Osteocyte (in vitro differentiated cells): ENCODE results near the gene CNTD1. TPM values are rescaled to one million over a fixed set of nuclear protein-coding genes. Genes with fewer than 3 reads are reported as not detected.
"Not testable (repeated sequence)": the region's sequence is repeated elsewhere in the genome, so short reads cannot be mapped to it uniquely, and the experiment has no call there.

Experiments
- DNase-seq: peaks from one replicate; pipeline ENCODE4 v3.0.0; 2021; ENCODE audit warnings: mixed read lengths; ENCODE audit not compliant: unreplicated experiment; ENCODE audit errors: extremely low spot score
- H3K27ac Mint-ChIP-seq: one replicate; pipeline ENCODE4 v1.8.0; 2021; ENCODE audit warnings: mild to moderate bottlenecking, mixed read lengths; ENCODE audit not compliant: unreplicated experiment
- H3K27me3 Mint-ChIP-seq: one replicate; pipeline ENCODE4 v1.8.0; 2021; ENCODE audit warnings: mixed read lengths; ENCODE audit not compliant: unreplicated experiment
- H3K36me3 Mint-ChIP-seq: one replicate; pipeline ENCODE4 v1.8.0; 2021; ENCODE audit warnings: mixed read lengths; ENCODE audit not compliant: unreplicated experiment
- H3K4me1 Mint-ChIP-seq: one replicate; pipeline ENCODE4 v1.8.0; 2021; ENCODE audit warnings: mixed read lengths; ENCODE audit not compliant: unreplicated experiment
- H3K4me3 Mint-ChIP-seq: one replicate; pipeline ENCODE4 v1.8.0; 2021; ENCODE audit warnings: mild to moderate bottlenecking, moderate library complexity, mixed read lengths; ENCODE audit not compliant: unreplicated experiment
- H3K9me3 Mint-ChIP-seq: one replicate; pipeline ENCODE4 v1.8.0; 2021; ENCODE audit warnings: mixed read lengths; ENCODE audit not compliant: unreplicated experiment
- total RNA-seq: library from RNA; stranded (reverse); gene quantifications from 2 replicates; pipeline ENCODE4 v1.2.1, GENCODE V29; 2021
- TF ChIP-seq, protein P1 (sequence below): fragments of 200-600 bp; sonication (generic); IDR thresholded peaks from 2 replicates; pipeline ENCODE4 v1.5.0; 2021; ENCODE audit warnings: antibody characterized with exemption, mild to moderate bottlenecking, moderate library complexity

CNTD1 gene
- total RNA-seq, 1 donor from 2014 or later: 0.51 TPM

DNA sequence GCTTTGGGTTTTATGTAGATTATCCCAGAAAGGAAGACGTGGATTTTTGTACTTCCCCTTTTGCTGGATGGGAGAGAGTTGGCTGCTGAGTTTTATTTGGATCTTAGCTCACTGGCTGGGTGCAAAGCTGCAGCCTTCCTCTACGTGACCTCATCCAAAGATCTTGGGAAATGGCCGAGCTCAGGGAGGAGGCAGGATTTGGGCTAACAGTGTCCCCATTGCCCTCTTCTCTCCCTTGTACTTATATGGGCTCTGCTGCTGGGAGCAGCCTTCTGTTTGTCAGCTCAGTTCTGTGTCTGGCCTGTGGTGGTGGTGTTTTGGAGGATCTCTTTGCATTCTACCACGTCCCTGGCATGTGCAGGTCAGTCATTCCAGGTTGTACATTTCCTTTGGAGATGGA, 54.3 kb downstream of the CNTD1 start:
- H3K4me1 Mint-ChIP-seq: no peaks in the 10 kb centered on the region
- H3K27ac Mint-ChIP-seq: no peak overlapping the region
- H3K27me3 Mint-ChIP-seq: no peaks in the 10 kb centered on the region
- H3K9me3 Mint-ChIP-seq: no peaks in the 10 kb centered on the region
- no peak for DNase-seq
- TF ChIP-seq, protein P1, sequence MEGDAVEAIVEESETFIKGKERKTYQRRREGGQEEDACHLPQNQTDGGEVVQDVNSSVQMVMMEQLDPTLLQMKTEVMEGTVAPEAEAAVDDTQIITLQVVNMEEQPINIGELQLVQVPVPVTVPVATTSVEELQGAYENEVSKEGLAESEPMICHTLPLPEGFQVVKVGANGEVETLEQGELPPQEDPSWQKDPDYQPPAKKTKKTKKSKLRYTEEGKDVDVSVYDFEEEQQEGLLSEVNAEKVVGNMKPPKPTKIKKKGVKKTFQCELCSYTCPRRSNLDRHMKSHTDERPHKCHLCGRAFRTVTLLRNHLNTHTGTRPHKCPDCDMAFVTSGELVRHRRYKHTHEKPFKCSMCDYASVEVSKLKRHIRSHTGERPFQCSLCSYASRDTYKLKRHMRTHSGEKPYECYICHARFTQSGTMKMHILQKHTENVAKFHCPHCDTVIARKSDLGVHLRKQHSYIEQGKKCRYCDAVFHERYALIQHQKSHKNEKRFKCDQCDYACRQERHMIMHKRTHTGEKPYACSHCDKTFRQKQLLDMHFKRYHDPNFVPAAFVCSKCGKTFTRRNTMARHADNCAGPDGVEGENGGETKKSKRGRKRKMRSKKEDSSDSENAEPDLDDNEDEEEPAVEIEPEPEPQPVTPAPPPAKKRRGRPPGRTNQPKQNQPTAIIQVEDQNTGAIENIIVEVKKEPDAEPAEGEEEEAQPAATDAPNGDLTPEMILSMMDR: no peak
- no peak overlapping the region for H3K4me3 Mint-ChIP-seq
- H3K36me3 Mint-ChIP-seq: no peaks in the 10 kb centered on the region

DNA sequence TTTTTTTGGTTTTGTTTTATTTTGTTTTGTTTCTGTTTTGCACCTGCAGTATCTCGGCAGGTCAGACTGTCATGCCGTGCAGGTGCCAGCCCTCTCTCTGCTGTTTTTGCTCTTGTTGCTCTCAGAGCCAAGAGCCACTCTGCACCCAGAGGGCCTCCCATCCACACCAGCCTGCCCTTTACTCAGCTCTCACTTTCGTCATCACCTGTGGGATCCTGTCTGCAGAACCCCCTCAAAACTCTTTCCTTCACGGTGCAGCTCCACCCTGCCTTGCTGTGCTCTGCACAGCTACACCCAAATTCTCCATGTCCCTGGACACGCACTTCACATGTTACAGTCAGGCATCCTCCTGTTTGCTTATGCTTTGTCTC, 54.9 kb downstream of the CNTD1 start:
- Mint-ChIP-seq H3K4me1 (no peaks in the 10 kb centered on the region), H3K27ac (no peak overlapping the region), H3K9me3 (no peaks in the 10 kb centered on the region), H3K27me3 (no peaks in the 10 kb centered on the region), H3K36me3 (no peaks in the 10 kb centered on the region), H3K4me3 (no peak overlapping the region)
- DNase-seq: no peak
- TF ChIP-seq, protein P1: no peak

DNA sequence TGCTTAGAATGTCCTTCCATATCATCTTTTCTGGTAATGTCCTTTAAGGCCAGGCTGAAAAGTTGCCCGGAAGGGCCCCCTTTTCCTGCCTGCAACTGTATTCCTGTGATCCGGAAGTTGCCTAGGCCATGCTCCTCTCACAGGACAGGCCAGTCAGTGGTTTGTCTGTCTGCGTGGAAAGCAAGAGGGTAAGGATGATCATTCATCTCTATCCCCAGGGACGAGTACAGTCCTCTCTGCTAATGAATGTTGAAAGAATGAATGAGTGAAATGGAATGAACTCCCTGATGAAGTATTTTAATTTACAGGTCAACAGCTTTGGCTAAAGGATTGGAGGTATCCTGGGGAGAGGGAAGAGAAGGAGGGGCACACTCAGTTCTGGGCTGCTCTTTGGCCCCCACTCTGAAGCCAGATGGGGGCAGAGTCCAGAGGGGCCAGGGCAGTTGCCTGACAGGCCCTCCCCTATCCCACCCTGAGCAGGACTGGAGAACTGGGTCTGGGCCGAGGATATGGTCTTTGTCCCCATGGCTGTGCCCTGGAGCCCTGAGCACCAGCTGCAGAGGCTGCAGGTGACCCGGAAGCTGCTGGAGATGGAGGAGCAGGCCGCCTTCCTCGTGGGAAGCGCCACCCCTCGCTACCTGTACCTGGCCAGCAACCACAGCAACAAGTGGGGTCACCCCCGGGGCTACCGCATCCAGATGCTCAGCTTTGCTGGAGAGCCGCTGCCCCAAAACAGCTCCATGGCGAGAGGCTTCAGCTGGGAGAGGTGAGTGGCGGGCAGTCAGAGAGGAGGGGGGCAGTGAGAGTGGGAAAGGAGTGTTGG, 55.5 kb downstream of the CNTD1 start:
- TF ChIP-seq, protein P1: no peak

DNA sequence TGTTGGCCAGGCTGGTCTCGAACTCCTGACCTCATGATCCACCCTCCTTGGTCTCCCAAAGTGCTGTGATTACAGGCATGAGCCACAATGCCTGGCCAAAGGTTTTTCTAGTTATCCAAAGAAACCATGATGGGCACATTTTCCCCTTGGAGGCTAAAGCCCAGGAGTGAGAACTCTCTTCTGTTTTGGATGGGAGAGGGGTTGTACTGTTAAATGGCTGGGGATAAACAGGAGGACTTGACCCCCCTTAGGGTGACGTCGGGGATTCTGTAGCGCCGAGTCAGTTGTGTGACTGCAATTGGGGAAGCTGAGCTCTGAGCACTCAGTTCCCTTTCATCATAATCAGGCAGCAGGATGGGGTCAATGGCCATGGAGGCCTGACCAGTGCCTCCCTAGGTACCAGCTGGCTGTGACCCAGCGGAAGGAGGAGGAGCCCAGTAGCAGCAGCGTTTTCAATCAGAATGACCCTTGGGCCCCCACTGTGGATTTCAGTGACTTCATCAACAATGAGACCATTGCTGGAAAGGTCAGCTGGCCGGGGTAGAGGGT, 56.5 kb downstream of the CNTD1 start:
- Mint-ChIP-seq H3K4me1 (no peaks in the 10 kb centered on the region), H3K27me3 (no peaks in the 10 kb centered on the region), H3K36me3 (no peaks in the 10 kb centered on the region), H3K4me3 (no peak overlapping the region), H3K9me3 (no peaks in the 10 kb centered on the region), H3K27ac (no peak overlapping the region)
- TF ChIP-seq, protein P1: no peak
- DNase-seq: no peak

More for the DNA sequence above, 55.5 kb downstream of the CNTD1 start:
- no peaks in the 10 kb centered on the region for H3K27me3 Mint-ChIP-seq
- no peaks in the 10 kb centered on the region for H3K4me1 Mint-ChIP-seq
- H3K9me3 Mint-ChIP-seq: no peaks in the 10 kb centered on the region
- DNase-seq: no peak
- H3K36me3 Mint-ChIP-seq: no peaks in the 10 kb centered on the region
- no peak overlapping the region for H3K27ac Mint-ChIP-seq
- no peak overlapping the region for H3K4me3 Mint-ChIP-seq

DNA sequence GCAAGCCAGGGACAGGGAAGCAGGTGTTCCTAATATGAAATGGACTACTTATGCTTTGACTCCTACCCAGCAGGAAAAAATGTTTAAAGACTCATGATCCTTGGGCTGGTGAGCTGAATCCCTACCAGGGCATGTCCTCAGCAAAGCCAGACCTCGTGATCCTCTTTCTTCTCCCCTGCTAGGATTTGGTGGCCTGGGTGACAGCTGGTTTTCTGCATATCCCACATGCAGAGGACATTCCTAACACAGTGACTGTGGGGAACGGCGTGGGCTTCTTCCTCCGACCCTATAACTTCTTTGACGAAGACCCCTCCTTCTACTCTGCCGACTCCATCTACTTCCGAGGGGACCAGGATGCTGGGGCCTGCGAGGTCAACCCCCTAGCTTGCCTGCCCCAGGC, 57.4 kb downstream of the CNTD1 start:
- not testable (repeated sequence) for H3K36me3 Mint-ChIP-seq, DNase-seq, H3K9me3 Mint-ChIP-seq, H3K27me3 Mint-ChIP-seq, H3K4me1 Mint-ChIP-seq, H3K4me3 Mint-ChIP-seq, H3K27ac Mint-ChIP-seq

DNA sequence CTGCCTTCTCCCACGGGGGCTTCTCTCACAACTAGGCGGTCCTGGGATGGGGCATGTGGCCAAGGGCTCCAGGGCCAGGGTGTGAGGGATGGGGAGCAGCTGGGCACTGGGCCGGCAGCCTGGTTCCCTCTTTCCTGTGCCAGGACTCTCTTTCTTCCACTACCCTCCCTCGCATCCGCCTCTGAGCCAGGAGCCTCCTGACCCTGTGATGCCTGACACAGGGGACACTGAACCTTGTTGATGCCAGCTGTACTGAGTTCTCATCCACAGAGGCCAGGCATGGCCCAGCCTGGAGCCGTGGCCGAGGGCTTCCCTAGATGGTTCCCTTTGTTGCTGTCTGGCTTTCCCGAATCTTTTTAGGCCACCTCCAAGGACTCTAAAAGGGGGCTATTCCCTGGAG, 57.9 kb downstream of the CNTD1 start:
- H3K4me1 Mint-ChIP-seq, DNase-seq, H3K27ac Mint-ChIP-seq, H3K4me3 Mint-ChIP-seq, H3K36me3 Mint-ChIP-seq, H3K9me3 Mint-ChIP-seq, H3K27me3 Mint-ChIP-seq: not testable (repeated sequence)
